GM12878 (cell line): ENCODE results near the gene ZNF850. TPM values are rescaled to one million over a fixed set of nuclear protein-coding genes. Genes with fewer than 3 reads are reported as not detected.

Experiments used
- ATAC-seq: fragments of 200-7000 bp; cut with Tn5 transposase; 3 replicates; pipeline ENCODE4 v1.9.1; 2020; ENCODE audit warnings: mild to moderate bottlenecking, moderate library complexity
- BruUV-seq: library from RNA; stranded (reverse); fragments of 400-500 nt; replicated peaks from 2 replicates; lab custom pipeline; 2021; lab: Mats Ljungman, UMichigan
- CTCF ChIA-PET: fragments of 300-600 bp; sonication (Branson Sonifier 250); formaldehyde crosslinking; extraction: SDS; loops from one replicate; lab custom pipeline; 2021; ENCODE audit warnings: inconsistent platforms; lab: Yijun Ruan, JAX
- POLR2A ChIA-PET: fragments of 350-600 bp; formaldehyde crosslinking; extraction: SDS; loops from one replicate; lab custom pipeline; 2021; ENCODE audit warnings: inconsistent platforms; lab: Charles Lee
- RAD21 ChIA-PET: fragments of 300-600 bp; sonication (Branson Sonifier 250); formaldehyde crosslinking; loops from one replicate; lab custom pipeline; 2023; ENCODE audit warnings: antibody characterized with exemption; ENCODE audit not compliant: unreplicated experiment; lab: Charles Lee
- SMC1A ChIA-PET: fragments of 300-600 bp; sonication (Branson Sonifier 250); formaldehyde crosslinking; loops from one replicate; lab custom pipeline; 2023; ENCODE audit not compliant: unreplicated experiment, uncharacterized antibody; lab: Charles Lee
- DNase-seq: peaks from one replicate; pipeline ENCODE4 v3.0.0-alpha.2; 2011; ENCODE audit warnings: low read depth, low spot score
- FAIRE-seq: peaks from 3 replicates; lab custom pipeline; 2011; peaks lifted over from hg19 to GRCh38; lab: Jason Lieb, UNC
- H2AFZ ChIP-seq: 2 replicates; pipeline ENCODE4 v1.6.0; 2011; ENCODE audit warnings: low read depth, low read length, control low read depth; ENCODE audit not compliant: control insufficient read depth
- H3K27ac ChIP-seq: 2 replicates; pipeline ENCODE4 v1.5.1; 2011; ENCODE audit warnings: control low read depth; ENCODE audit not compliant: control insufficient read depth, insufficient read depth
- H3K27me3 ChIP-seq, 2 experiments: replicated peaks in 1 of 2; 2 replicates each; pipeline versions ENCODE4 v1.6.0 to v1.6.1; 2011; ENCODE audit warnings: low read length in 1 of 2; ENCODE audit not compliant: control insufficient read depth in 2 of 2, insufficient read depth in 2 of 2
- H3K36me3 ChIP-seq, 2 experiments: 2 replicates each; pipeline ENCODE4 v1.5.1; 2011; ENCODE audit warnings: low read length in 1 of 2; ENCODE audit not compliant: control insufficient read depth in 2 of 2, insufficient read depth in 2 of 2
- H3K4me1 ChIP-seq: 2 replicates; pipeline ENCODE4 v1.6.1; 2011; ENCODE audit warnings: mild to moderate bottlenecking, low read length, moderate library complexity, mixed read lengths; ENCODE audit not compliant: control insufficient read depth, insufficient read depth
- H3K4me2 ChIP-seq: 2 replicates; pipeline ENCODE4 v1.6.0; 2011; ENCODE audit warnings: control low read depth; ENCODE audit not compliant: control insufficient read depth, insufficient read depth
- H3K4me3 ChIP-seq: fragments of 200-600 bp; sonication (generic); 2 replicates; pipeline ENCODE4 v1.5.1; 2016
- H3K79me2 ChIP-seq: 2 replicates; pipeline ENCODE4 v1.6.0; 2011; ENCODE audit warnings: low read length; ENCODE audit not compliant: control insufficient read depth, insufficient read depth
- H3K9ac ChIP-seq: 2 replicates; pipeline ENCODE4 v1.8.0; 2011; ENCODE audit warnings: low read length, control low read depth, mixed read lengths; ENCODE audit not compliant: control insufficient read depth, insufficient read depth
- H3K9me3 ChIP-seq: replicated peaks from 3 replicates; pipeline ENCODE4 v1.5.1; 2011; ENCODE audit warnings: mild to moderate bottlenecking, low read length; ENCODE audit not compliant: control insufficient read depth, insufficient read depth
- H4K20me1 ChIP-seq: 2 replicates; pipeline ENCODE4 v1.6.0; 2011; ENCODE audit not compliant: control insufficient read depth, insufficient read depth
- CBX3 ChIP-seq: fragments of 200-600 bp; sonication (generic); IDR thresholded peaks from 2 replicates; pipeline ENCODE4 v1.6.1; 2016; ENCODE audit warnings: low read depth, borderline replicate concordance
- CREM ChIP-seq: IDR thresholded peaks from 2 replicates; pipeline ENCODE4 v1.6.1; 2014; ENCODE audit warnings: antibody characterized with exemption, low read depth
- CUX1 ChIP-seq: IDR thresholded peaks from 2 replicates; pipeline ENCODE4 v1.6.1; 2012; ENCODE audit warnings: improper control_type of control experiment, low read depth, low read length; ENCODE audit not compliant: insufficient replicate concordance
- FOXM1 ChIP-seq: IDR thresholded peaks from 2 replicates; pipeline ENCODE4 v1.6.1; 2012; ENCODE audit warnings: low read depth, mild to moderate bottlenecking, inconsistent platforms, low read length, moderate library complexity
- HCFC1 ChIP-seq: fragments of 150-350 bp; IDR thresholded peaks from 2 replicates; pipeline ENCODE4 v1.6.1; 2014; ENCODE audit warnings: low read length
- KAT2A ChIP-seq: conservative IDR thresholded peaks from 2 replicates; pipeline ENCODE4 v1.6.1; 2011; ENCODE audit warnings: low read depth, low read length; ENCODE audit not compliant: control insufficient read depth
- NR2C1 ChIP-seq: fragments of 450-650 bp; IDR thresholded peaks from 2 replicates; pipeline ENCODE4 v1.6.1; 2017; ENCODE audit warnings: antibody characterized with exemption, mild to moderate bottlenecking, moderate library complexity
- RELA ChIP-seq: fragments of 450-650 bp; IDR thresholded peaks from 2 replicates; pipeline ENCODE4 v1.8.0; 2014; ENCODE audit warnings: borderline replicate concordance; ENCODE audit not compliant: partially characterized antibody
- SIX5 ChIP-seq: IDR thresholded peaks from 2 replicates; pipeline ENCODE4 v1.6.1; 2011; ENCODE audit warnings: mild to moderate bottlenecking, low read depth, low read length, moderate library complexity; ENCODE audit not compliant: severe bottlenecking
- SP1 ChIP-seq: IDR thresholded peaks from one replicate; pipeline ENCODE4 v1.6.1; 2011; ENCODE audit warnings: low read depth, low read length
- ZZZ3 ChIP-seq: IDR thresholded peaks from 2 replicates; pipeline ENCODE4 v1.6.1; 2011; ENCODE audit warnings: low read depth; ENCODE audit not compliant: control insufficient read depth, insufficient read length
- WGBS: methylation state at CpG from one replicate; pipeline ENCODE4 v1.1.6; 2016; ENCODE audit warnings: low lambda C conversion rate; ENCODE audit not compliant: insufficient replicate concordance, insufficient coverage; ENCODE audit errors: missing lambda C conversion rate; 5-methylcytosine and 5-hydroxymethylcytosine counted together
- in situ Hi-C: fragments of 300-500 bp; cut with MboI; formaldehyde crosslinking; loops from 9 replicates; pipeline ENCODE4 v1.14.3; 2018; ENCODE audit warnings: mixed read lengths
- intact Hi-C: fragments of 100-400 bp; cut with micrococcal nuclease; formaldehyde crosslinking; loops from one replicate; pipeline ENCODE4 v1.14.2; 2022; ENCODE audit not compliant: unreplicated experiment
- polyA plus RNA-seq, 11 experiments: library from polyadenylated mRNA; depleted of rRNA in 4 of 11; unstranded in 6 of 11; stranded (reverse) in 5 of 11; fragments of >200 nt; fragmentation: Nextera tagmentation in 4 of 11; fragmentation: Illumina TruSeq in 1 of 11; extraction: Ambion mirVana in 4 of 11; extraction: Trizol in 1 of 11; gene quantifications; 1 replicate in 1 of 11; 2 replicates in 10 of 11; pipeline versions ENCODE4 v1.2.1 to v1.2.3, GENCODE V29; 2011 to 2016; ENCODE audit warnings: inconsistent platforms in 2 of 11, missing spikeins in 2 of 11, low read depth in 1 of 11
- total RNA-seq, 4 experiments: library from RNA; depleted of rRNA in 3 of 4; stranded (reverse); fragments of >200 nt in 3 of 4; fragmentation: Illumina TruSeq in 1 of 4; extraction: Trizol in 1 of 4; gene quantifications; 2 replicates each; pipeline versions ENCODE4 v1.2.1 to v1.2.3, GENCODE V29; 2013 to 2021

ZNF850 gene
- total and polyA plus RNA-seq, 10 of the 15 experiments (the other 5 are each of a cell fraction or from before 2014, with no cell fraction given) = 0.44 to 6.4 (median 2.5) TPM

- Histone ChIP-seq H3K9ac (no peak overlapping the region), H3K27ac (no peak overlapping the region), H3K4me3 (no peak overlapping the region), H2AFZ (no peak overlapping the region), H3K9me3 (peaks cover 47% of the 10 kb centered on the region), H3K36me3 (peaks cover 2 to 19% of the 10 kb centered on the region in 2 experiments), H3K27me3 (no peaks in the 10 kb centered on the region), H3K79me2 (no peaks in the 10 kb centered on the region), H3K4me1 (no peaks in the 10 kb centered on the region), H3K4me2 (no peak overlapping the region), H4K20me1 (no peaks in the 10 kb centered on the region)
- TF ChIP-seq RELA (no peak), CREM (no peak), SP1 (no peak), SIX5 (no peak), CBX3 (no peak), HCFC1 (no peak), FOXM1 (no peak), NR2C1 (no peak), ZZZ3 (no peak), KAT2A (no peak), CUX1 (no peak)
- no CpG with 5 or more reads among the region's 2 CpGs for WGBS
- ChIA-PET POLR2A (no interaction called here), SMC1A (no interaction called here), CTCF (no interaction called here), RAD21 (no interaction called here)
- no peak for ATAC-seq
- in situ Hi-C loops (no loop called here), intact Hi-C loops (no loop called here)
- DNase-seq = no peak
- no TSS peak for BruUV-seq
- FAIRE-seq = no peak
Observed at GRCh38 chr19:36709423-36709822, 63.2 kb downstream of the ZNF850 start.
